Measurements from ENCODE around the gene SIRPD.

SIRPD gene

GRCh38 chr20:1491860-1492642, 65.5 kb downstream of the SIRPD start:
- no peak for DNase-seq

DNA sequence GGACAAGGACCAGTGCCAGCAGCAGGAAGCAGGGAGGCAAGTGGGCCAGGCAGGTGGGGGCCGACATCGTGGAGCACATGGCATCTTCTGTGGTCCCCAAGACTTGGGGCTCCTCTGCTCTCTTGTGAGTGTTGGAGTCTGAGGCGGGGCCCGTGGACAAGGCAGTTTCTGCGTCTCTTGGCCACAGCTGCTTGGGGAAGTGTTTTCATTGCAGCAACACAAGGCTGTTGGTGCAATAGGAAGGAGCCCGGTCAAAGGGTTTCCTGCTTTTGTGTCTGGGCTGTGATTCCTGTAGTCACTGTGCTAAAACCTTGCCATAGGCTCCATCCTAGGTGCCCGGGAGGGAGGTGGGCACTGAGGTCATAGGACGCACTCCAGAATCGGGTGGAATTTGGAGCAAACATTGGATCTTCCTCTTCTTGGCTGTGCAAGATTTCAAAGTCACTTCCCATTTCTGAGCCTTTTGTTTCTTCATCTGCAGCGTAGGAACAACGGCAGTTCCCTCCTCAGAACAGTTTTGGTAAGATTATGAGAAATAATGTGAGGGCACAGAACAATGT, 66.1 kb downstream of the SIRPD start, which contains the start of gene SIRPB2:
Gene SIRPB2 (minus strand): TSS at position 140 of the 560 bp plus-strand sequence. CDS start 61 bp downstream, at position 79.
- no peak for DNase-seq

- no peak for DNase-seq
Observed at GRCh38 chr20:1490643-1491195, 66.8 kb downstream of the SIRPD start.

GRCh38 chr20:1489764-1490436, 67.6 kb downstream of the SIRPD start:
- DNase-seq: no peak

- DNase-seq: no peak
Observed at GRCh38 chr20:1489325-1489724, 68.2 kb downstream of the SIRPD start.

DNA sequence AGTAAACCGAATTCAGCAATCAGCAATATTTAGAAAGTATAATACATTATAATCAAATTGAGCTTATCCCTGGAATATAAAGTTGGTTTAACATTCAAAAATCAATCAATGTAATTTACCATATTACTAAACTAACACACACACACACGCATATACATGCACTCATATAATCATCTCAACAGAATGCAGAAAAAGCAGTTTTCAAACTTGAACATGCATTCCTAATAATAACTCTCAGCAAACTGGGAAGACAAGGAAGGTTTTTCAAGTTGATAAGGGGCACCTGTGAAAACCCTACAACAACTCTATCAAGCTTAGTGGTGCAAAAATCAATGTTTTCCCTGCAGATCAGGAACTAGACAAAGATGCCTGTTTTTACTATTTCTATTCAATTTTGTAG, 70.9 kb downstream of the SIRPD start:
- DNase-seq: no peak

DNA sequence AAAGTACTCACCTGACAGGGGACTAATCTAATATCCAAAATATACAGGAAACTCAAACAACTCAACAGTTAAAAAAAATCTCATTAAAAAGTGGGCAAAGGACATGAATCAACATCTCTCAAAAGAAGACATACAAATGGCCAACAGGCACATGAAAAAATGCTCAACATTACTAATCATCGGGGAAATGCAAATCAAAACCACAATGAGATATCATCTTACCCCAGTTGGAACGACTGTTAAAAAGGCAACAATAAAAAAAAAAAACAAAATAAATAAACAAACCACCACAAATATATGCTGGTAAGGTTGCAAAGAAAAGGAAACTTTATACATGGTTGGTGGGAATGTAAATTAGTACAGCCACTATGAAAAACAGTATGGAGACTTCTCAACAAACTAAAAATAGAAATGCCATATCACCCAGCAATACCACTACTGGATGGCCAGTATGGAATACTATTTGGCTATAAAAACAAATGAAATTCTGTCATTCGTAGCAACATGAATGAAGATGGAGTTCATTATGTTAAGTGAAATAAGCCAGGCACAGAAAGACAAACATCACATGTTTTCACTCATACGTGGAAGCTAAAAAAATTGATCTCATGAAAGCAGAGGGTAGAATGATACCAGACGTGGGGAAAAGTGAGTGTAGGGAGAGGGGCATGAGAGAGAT, 72.9 kb downstream of the SIRPD start:
- no peak for DNase-seq

All from NK-92 treated with Interleukin-12 subunit alpha and Interleukin-12 subunit beta, amount 100 ng/mL, for 24 hours (cell line).